Stimulated activated CD8-positive, alpha-beta memory T cell treated with anti-CD3 and anti-CD28 coated beads, Interleukin-2, amount 100 ng/mL, for 1 hour (primary cell): Measurements from ENCODE around the gene TSPAN11.

ENCODE experiments used
- DNase-seq, 2 donors: peaks; one replicate each; pipeline ENCODE4 v3.0.0-alpha.2; 2020; ENCODE audit warnings: low read depth in 2 of 2

Gene TSPAN11

GRCh38 chr12:30911207-30911606, 15.3 kb upstream of the TSPAN11 start:
- no peak for DNase-seq

- no peak for DNase-seq
These were observed 13.2 kb upstream of the TSPAN11 start for GRCh38 chr12:30913323-30913722.

GRCh38 chr12:30914986-30915591, 11.5 kb upstream of the TSPAN11 start:
- DNase-seq: no peak

GRCh38 chr12:30923057-30923456, 3.5 kb upstream of the TSPAN11 start:
- no peak for DNase-seq

- no peak for DNase-seq
These were observed 823 bp upstream of the TSPAN11 start for GRCh38 chr12:30925607-30926242.

- no peak for DNase-seq
These were observed 669 bp downstream of the TSPAN11 start for GRCh38 chr12:30927222-30927611.

GRCh38 chr12:30928356-30929244, 2.1 kb downstream of the TSPAN11 start:
- DNase-seq: no peak

- no peak for DNase-seq
These were observed 3.7 kb downstream of the TSPAN11 start for GRCh38 chr12:30930238-30930637.

- no peak for DNase-seq
These were observed 4.1 kb downstream of the TSPAN11 start for GRCh38 chr12:30930641-30931040.

GRCh38 chr12:30932881-30933280, 6.3 kb downstream of the TSPAN11 start:
- DNase-seq: no peak

- no peak for DNase-seq
These were observed 8.3 kb downstream of the TSPAN11 start for GRCh38 chr12:30934811-30935210.

GRCh38 chr12:30936036-30936435, 9.5 kb downstream of the TSPAN11 start:
- DNase-seq: no peak

GRCh38 chr12:30939234-30939633, 12.7 kb downstream of the TSPAN11 start:
- no peak for DNase-seq

- no peak for DNase-seq
These were observed 15.9 kb downstream of the TSPAN11 start for GRCh38 chr12:30942486-30942885.

GRCh38 chr12:30942936-30943335, 16.4 kb downstream of the TSPAN11 start:
- DNase-seq: no peak

GRCh38 chr12:30945443-30946164, 19.1 kb downstream of the TSPAN11 start:
- no peak for DNase-seq

GRCh38 chr12:30952015-30952414, 25.5 kb downstream of the TSPAN11 start:
- DNase-seq: no peak

GRCh38 chr12:30953257-30953656, 26.7 kb downstream of the TSPAN11 start:
- DNase-seq: no peak

- no peak for DNase-seq
These were observed 27.6 kb downstream of the TSPAN11 start for GRCh38 chr12:30953951-30954751.

GRCh38 chr12:30955214-30955613, 28.7 kb downstream of the TSPAN11 start:
- no peak for DNase-seq

GRCh38 chr12:30959110-30959710, 32.7 kb downstream of the TSPAN11 start:
- DNase-seq: no peak
